Measurements from ENCODE around the gene UROS.

Gene UROS

DNA sequence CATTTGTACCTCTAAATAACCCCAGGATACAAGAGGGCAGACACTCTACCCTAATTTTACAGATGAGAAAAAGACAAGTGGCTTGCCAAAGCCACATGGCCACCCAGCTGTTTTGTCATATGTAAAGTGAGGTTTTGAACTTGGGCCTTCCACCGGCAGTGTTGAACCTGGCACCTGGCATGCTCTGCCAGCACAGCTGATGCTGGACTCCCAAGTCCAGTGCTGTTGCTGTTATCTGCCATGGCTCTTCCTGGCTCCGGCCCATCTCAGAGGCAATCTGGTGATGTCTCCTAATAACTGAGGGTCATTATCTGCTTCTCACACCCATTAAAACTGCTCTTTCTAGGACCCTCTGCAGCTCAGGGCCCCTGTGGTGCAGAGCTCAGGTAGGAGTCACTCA, 25.3 kb upstream of the UROS start (continued):
- TF ChIP-seq ZNF544 (tag by site-specific recombination; IDR thresholded peaks at IDR 0.05), result no peak

DNA sequence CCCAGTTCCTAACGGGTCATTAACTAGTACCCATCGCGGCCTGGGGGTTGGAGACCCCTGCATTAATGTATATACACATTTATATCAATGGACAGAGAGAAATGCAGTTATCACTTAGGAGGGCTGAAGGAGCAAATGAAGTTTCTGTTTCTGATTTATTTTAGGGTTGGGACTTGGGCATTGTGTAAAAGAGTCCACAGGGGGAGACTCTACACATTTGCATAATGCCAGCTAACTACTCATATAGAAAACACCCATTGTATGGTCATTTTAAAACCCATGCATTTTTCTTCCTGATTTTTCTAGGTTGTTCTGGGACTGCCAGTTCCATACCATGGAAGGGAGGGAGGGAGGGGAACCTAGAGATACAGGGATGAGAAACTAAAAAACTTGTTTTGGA, 23.8 kb upstream of the UROS start:
- ChIA-PET POLR2A (interaction anchor here (1.3 kb wide), 1 partner anchor 24 kb away, joined by 3 read pairs; the partner anchor contains the start of genes BCCIP and UROS), CTCF (interaction anchor here (0.6 kb wide), 1 partner anchor 1423 kb away, joined by 3 read pairs; no protein-coding TSS in a partner anchor)
- Histone ChIP-seq H3K27ac (ENCODE audit: extremely low read depth, low read depth, low read length) (no peak overlapping the region), H3K36me3 (ENCODE audit: control insufficient read depth in 2 of 2, insufficient read depth in 1 of 2, low read length in 2 of 2) (peaks cover 24 to 79% of the 10 kb centered on the region in 2 experiments), H3K4me1 (ENCODE audit: control insufficient read depth, insufficient read depth, low read length) (no peaks in the 10 kb centered on the region), H3K4me3 (ENCODE audit: low read depth, low read length) (no peak overlapping the region), H3K9me3 (ENCODE audit: control insufficient read depth, insufficient read depth, low read depth, low read length) (no peaks in the 10 kb centered on the region)
- TF ChIP-seq ZNF658 (tag by site-specific recombination; IDR thresholded peaks at IDR 0.05) (no peak), ZNF837 (tag by site-specific recombination; IDR thresholded peaks at IDR 0.05) (no peak), ZNF600 (tag by site-specific recombination; IDR thresholded peaks at IDR 0.05) (no peak), ZNF792 (tag by site-specific recombination; IDR thresholded peaks at IDR 0.05) (no peak), ZNF404 (tag by site-specific recombination; IDR thresholded peaks at IDR 0.05) (no peak), ZBTB1 (tag by site-specific recombination; IDR thresholded peaks at IDR 0.05) (no peak), ZNF16 (tag by site-specific recombination; IDR thresholded peaks at IDR 0.05; ENCODE audit: low read depth) (no peak), TCF7L2 (IDR thresholded peaks at IDR 0.05; ENCODE audit: borderline replicate concordance, low read depth, low read length) (no peak), KLF10 (tag by site-specific recombination; IDR thresholded peaks at IDR 0.05) (no peak)
- TF ChIP-seq, protein P1, sequence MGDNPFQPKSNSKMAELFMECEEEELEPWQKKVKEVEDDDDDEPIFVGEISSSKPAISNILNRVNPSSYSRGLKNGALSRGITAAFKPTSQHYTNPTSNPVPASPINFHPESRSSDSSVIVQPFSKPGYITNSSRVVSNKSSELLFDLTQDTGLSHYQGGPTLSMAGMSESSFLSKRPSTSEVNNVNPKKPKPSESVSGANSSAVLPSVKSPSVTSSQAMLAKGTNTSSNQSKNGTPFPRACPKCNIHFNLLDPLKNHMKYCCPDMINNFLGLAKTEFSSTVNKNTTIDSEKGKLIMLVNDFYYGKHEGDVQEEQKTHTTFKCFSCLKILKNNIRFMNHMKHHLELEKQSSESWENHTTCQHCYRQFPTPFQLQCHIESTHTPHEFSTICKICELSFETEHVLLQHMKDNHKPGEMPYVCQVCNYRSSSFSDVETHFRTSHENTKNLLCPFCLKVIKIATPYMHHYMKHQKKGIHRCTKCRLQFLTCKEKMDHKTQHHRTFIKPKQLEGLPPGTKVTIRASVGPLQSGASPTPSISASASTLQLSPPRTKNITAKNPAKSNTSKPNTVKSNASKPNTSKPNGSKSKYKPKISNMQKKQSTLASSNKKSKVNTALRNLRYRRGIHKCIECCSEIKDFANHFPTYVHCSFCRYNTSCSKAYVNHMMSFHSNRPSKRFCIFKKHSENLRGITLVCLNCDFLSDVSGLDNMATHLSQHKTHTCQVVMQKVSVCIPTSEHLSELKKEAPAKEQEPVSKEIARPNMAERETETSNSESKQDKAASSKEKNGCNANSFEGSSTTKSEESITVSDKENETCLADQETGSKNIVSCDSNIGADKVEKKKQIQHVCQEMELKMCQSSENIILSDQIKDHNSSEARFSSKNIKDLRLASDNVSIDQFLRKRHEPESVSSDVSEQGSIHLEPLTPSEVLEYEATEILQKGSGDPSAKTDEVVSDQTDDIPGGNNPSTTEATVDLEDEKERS (tag by site-specific recombination; IDR thresholded peaks at IDR 0.05), result no peak

DNA sequence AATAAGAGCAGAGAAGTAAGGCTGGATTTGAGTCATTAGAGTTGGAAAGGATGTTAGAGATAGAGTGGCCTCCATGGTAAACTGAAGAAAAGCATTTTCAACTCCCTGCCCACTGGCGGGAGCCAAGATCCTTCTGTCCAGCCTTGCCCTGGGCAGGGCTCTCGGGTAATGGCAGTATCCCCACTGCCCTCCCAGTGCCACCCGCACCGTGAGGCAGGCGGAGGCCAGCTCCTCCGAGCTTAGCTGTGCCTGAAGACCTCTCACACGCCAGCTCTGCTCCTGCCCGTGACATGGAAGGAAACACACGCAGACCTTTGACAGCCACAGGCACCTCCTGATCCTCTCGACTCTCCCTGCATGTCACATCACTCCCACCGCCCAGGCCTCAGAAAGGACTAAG, 22.6 kb upstream of the UROS start:
- TF ChIP-seq, protein P2, sequence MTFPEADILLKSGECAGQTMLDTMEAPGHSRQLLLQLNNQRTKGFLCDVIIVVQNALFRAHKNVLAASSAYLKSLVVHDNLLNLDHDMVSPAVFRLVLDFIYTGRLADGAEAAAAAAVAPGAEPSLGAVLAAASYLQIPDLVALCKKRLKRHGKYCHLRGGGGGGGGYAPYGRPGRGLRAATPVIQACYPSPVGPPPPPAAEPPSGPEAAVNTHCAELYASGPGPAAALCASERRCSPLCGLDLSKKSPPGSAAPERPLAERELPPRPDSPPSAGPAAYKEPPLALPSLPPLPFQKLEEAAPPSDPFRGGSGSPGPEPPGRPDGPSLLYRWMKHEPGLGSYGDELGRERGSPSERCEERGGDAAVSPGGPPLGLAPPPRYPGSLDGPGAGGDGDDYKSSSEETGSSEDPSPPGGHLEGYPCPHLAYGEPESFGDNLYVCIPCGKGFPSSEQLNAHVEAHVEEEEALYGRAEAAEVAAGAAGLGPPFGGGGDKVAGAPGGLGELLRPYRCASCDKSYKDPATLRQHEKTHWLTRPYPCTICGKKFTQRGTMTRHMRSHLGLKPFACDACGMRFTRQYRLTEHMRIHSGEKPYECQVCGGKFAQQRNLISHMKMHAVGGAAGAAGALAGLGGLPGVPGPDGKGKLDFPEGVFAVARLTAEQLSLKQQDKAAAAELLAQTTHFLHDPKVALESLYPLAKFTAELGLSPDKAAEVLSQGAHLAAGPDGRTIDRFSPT (tag by site-specific recombination; IDR thresholded peaks at IDR 0.05), result no peak
- TF ChIP-seq ZBTB7A (tag by site-specific recombination; IDR thresholded peaks at IDR 0.05; ENCODE audit: low read depth) (no peak), WT1 (tag by site-specific recombination; IDR thresholded peaks at IDR 0.05) (no peak), ZNF302 (tag by site-specific recombination; IDR thresholded peaks at IDR 0.05; ENCODE audit: low read depth) (no peak), HOXC10 (CRISPR knock-in tag; IDR thresholded peaks at IDR 0.05) (no peak), ZFHX2 (tag by site-specific recombination; conservative IDR thresholded peaks at IDR 0.05) (no peak), ZNF660 (tag by site-specific recombination; IDR thresholded peaks at IDR 0.05) (no peak), ZNF133 (tag by site-specific recombination; IDR thresholded peaks at IDR 0.05) (no peak)
- TF ChIP-seq, protein P3, sequence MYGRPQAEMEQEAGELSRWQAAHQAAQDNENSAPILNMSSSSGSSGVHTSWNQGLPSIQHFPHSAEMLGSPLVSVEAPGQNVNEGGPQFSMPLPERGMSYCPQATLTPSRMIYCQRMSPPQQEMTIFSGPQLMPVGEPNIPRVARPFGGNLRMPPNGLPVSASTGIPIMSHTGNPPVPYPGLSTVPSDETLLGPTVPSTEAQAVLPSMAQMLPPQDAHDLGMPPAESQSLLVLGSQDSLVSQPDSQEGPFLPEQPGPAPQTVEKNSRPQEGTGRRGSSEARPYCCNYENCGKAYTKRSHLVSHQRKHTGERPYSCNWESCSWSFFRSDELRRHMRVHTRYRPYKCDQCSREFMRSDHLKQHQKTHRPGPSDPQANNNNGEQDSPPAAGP (tag by site-specific recombination; IDR thresholded peaks at IDR 0.05), result no peak
- POLR2A ChIA-PET, result interaction anchor here (1.3 kb wide), 1 partner anchor 22 kb away, joined by 3 read pairs; the partner anchor contains the start of genes BCCIP and UROS
- H3K4me3 ChIP-seq (ENCODE audit: low read depth, low read length), result no peak overlapping the region
- CTCF ChIA-PET, result no interaction called here
- no peaks in the 10 kb centered on the region for H3K4me1 ChIP-seq (ENCODE audit: control insufficient read depth, insufficient read depth, low read length)
- no peaks in the 10 kb centered on the region for H3K9me3 ChIP-seq (ENCODE audit: control insufficient read depth, insufficient read depth, low read depth, low read length)
- no peak overlapping the region for H3K27ac ChIP-seq (ENCODE audit: extremely low read depth, low read depth, low read length)
- peaks cover 25 to 80% of the 10 kb centered on the region in 2 experiments for H3K36me3 ChIP-seq (ENCODE audit: control insufficient read depth in 2 of 2, insufficient read depth in 1 of 2, low read length in 2 of 2)
